ENCODE measurements around the gene KIF20B. TPM values are rescaled to one million over a fixed set of nuclear protein-coding genes. Genes with fewer than 3 reads are reported as not detected.

Gene KIF20B
- total and polyA plus RNA-seq, 2 of the 13 experiments (the other 11 are each of a cell fraction or from before 2014, with no cell fraction given): 3.5 to 38.6 TPM

- TF ChIP-seq ZMYM2 (CRISPR knock-in tag; IDR thresholded peaks at IDR 0.05): no peak
- no peak for TF ChIP-seq RFX5 (IDR thresholded peaks at IDR 0.05; ENCODE audit: low read depth, low read length)
- TF ChIP-seq SUZ12 (IDR thresholded peaks at IDR 0.05; ENCODE audit: low read depth, low read length): no peak
- no peak for TF ChIP-seq NR3C1 (CRISPR knock-in tag; IDR thresholded peaks at IDR 0.05)
- no peak for TF ChIP-seq SMAD3 (CRISPR knock-in tag; IDR thresholded peaks at IDR 0.05)
- no peak for TF ChIP-seq ZBTB37 (CRISPR knock-in tag; IDR thresholded peaks at IDR 0.05)
- TF ChIP-seq ZNF280D (CRISPR knock-in tag; IDR thresholded peaks at IDR 0.05): no peak
- no peak for TF ChIP-seq ZKSCAN5 (CRISPR knock-in tag; IDR thresholded peaks at IDR 0.05)
- TF ChIP-seq SP2 (CRISPR knock-in tag; IDR thresholded peaks at IDR 0.05): no peak
- TF ChIP-seq ZNF337 (CRISPR knock-in tag; IDR thresholded peaks at IDR 0.05; ENCODE audit: borderline replicate concordance, low read depth): no peak
- 0 out of 2 replicates have a peak, but pooled peaks have one; percentile 44 for TF ChIP-seq IKZF5 (CRISPR knock-in tag; IDR thresholded peaks at IDR 0.05)
- TF ChIP-seq ATF5 (CRISPR knock-in tag; IDR thresholded peaks at IDR 0.05; ENCODE audit: low read depth): no peak
- no peak for TF ChIP-seq ZNF747 (CRISPR knock-in tag; IDR thresholded peaks at IDR 0.05; ENCODE audit: borderline replicate concordance)
- no peak for TF ChIP-seq CC2D1A (CRISPR knock-in tag; IDR thresholded peaks at IDR 0.05)
- 0 out of 2 replicates have a peak, but pooled peaks have one; percentile 15 for TF ChIP-seq STAG1 (CRISPR knock-in tag; IDR thresholded peaks at IDR 0.05)
- TF ChIP-seq ZNF180 (CRISPR knock-in tag; IDR thresholded peaks at IDR 0.05; ENCODE audit: borderline replicate concordance, low read depth): no peak
- TF ChIP-seq ZNF605 (CRISPR knock-in tag; IDR thresholded peaks at IDR 0.05): no peak
- no peak for TF ChIP-seq GMEB2 (CRISPR knock-in tag; IDR thresholded peaks at IDR 0.05; ENCODE audit: low read depth)
- TF ChIP-seq ZNF749 (CRISPR knock-in tag; IDR thresholded peaks at IDR 0.05; ENCODE audit: borderline replicate concordance): no peak
- no peak for TF ChIP-seq ZNF549 (CRISPR knock-in tag; IDR thresholded peaks at IDR 0.05)
- TF ChIP-seq ZNF577 (CRISPR knock-in tag; IDR thresholded peaks at IDR 0.05; ENCODE audit: borderline replicate concordance, low read depth): no peak
- TF ChIP-seq NPAS2 (CRISPR knock-in tag; IDR thresholded peaks at IDR 0.05; ENCODE audit: borderline replicate concordance): no peak
Observed at GRCh38 chr10:89814278-89814677, 112.9 kb downstream of the KIF20B start (continued).
